Measurements from ENCODE around the gene TSFM.

TSFM gene

DNA sequence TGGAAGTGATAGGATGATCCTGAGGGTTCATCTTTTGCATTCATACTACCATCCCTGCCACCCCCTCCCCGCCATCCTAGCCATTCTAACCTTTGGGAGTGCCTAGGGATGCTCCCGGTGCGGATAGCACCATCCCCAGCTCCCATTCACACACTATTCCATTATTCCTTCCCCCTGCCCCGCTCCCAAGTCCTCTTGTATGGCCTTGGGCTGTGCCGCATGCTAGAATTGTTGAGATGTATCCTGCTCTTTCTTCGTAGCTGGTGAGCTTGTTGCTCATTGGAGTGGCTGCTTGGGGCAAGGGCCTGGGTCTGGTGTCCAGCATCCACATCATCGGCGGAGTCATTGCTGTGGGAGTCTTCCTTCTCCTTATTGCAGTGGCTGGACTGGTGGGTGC is 37.1 kb upstream of the TSFM start:
- in situ Hi-C loops (cut with MboI; ENCODE audit: low sequenced_read_pairs) = no loop called here

DNA sequence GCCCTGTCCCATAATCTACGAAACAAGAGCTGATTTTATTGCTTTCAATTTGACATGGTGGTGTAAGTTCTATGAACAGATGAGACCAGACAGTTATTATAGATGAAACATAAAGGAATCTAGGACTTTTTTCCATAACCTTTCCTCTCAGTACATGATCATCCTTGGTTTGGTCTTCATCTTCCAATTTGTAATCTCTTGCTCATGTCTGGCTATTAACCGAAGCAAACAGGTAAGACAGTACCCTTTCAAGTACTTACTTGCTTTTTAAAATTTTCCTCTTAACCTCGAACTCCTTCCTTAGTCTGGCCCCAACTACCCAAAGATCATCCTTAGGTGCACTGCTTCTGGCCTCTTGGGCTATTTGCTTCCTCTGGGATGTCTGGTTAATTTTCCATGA is 36.6 kb upstream of the TSFM start:
- in situ Hi-C loops (cut with MboI; ENCODE audit: low sequenced_read_pairs) = no loop called here

DNA sequence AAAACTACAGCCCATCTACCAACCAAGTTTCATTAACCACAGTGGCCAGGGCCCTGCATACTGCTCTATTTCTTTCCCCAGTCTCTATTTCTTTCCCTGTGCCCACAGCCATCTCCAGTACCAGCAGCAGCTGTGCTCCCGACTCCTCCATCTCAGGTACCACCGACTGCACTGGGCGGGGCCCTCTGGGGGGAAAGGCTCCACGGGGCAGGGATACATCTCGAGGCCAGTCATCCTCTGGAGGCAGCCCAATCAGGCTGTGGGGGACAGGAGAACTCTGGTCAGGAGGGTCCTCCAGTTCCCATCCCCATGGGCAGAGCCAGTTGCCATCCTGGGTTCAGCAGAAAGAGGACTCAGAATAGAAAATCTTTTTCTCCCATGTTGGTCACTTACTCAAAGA is 33.5 kb upstream of the TSFM start:
- in situ Hi-C loops (cut with MboI; ENCODE audit: low sequenced_read_pairs) = no loop called here

DNA sequence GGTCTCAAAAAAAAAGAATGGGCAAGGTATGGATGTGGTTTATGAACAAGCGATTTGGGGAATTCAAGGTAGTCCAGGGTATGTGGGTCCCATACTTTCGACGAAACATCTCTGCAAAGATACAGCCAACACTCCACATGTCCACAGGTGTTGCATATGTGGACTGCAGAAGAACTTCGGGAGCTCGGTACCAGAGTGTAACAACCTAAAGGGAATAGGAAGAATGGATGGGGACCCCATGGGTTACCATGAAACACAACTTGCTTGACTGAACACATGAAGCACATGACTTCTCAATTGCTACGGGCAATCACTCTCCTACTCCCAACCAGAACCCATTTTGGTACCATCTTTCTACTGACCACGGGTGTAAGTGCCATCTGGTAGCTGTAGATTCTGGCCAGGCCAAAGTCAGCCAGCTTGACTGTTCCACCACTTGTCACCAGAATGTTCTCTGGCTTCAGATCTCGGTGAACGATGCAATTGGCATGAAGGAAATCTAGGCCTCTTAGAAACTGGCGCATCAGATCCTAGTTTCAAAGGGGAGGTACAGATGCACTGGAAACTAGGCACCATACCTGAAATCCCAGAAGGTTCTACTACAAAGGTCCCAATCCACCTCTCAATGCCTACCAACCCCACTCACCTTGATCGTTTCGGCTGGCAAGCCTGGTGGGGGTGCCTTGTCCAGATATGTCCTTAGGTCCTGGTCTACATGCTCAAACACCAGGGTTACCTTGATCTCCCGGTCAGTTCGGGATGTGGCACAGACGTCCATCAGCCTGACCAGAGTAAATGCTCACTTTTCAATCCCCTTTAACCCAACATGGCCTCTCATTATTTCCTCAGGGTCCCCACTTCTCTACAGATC is 31.8 kb upstream of the TSFM start:
- in situ Hi-C loops (cut with MboI; ENCODE audit: low sequenced_read_pairs) = no loop called here

DNA sequence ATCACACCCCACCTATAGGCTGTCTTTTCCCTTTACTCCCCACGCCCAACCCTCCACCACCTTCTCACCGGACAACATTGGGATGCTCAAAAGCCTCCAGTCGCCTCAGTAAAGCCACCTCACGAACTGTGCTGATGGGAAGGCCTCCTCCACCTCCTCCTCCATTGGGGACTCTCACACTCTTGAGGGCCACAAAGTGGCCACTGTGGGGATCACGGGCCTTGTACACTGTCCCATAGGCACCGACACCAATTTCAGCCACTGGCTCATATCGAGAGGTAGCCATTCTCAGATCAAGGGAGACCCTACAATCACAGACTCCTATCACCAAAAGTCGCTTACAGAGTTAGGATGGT is 31.2 kb upstream of the TSFM start:
- in situ Hi-C loops (cut with MboI; ENCODE audit: low sequenced_read_pairs) = no loop called here

DNA sequence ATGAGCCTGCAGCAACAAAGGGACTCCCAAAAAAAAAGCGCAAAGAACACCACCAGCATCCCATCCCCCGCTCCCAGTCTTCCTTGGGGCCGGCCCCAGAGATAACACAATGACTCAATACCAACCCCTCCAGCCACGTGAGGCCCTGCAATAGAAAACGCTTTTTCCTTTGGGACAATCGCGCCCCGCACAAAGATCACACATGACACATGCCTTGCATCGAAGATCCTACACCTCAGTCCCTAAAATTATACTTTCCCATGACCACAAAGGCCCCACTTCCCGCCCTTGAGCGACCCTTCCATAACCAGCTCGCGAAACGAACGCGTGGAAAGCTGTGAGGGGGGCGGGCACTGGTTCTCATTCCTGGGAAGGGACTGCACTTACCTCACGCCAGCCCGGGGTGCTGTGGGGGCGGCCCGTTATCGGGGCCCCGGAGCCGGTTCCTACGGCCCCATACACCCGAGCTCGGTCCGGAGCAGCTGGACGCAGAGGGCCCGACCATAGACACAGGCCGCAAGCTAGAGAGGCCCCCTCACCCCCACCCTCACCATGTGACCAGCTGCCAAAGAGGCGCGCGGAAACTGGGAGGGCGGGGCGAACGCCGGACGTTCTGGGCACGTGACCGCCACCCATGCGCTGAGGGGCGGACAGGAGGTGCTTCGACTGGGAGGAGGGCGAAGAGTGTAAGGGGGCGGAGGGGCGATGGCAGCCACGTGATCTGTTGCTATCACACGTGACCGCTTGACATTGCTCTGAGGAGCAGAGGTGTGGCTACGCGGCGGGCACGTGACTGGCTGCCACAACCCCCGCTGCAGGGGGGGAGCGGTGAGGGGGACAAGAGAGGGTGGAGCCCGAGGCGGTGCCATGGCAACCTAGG is 30.6 kb upstream of the TSFM start, which contains the start of gene CDK4:
TSS of gene CDK4 (minus strand) at position 523 of the 880 bp plus-strand sequence. CDS start 593 bp downstream, outside the sequence.
- in situ Hi-C loops (cut with MboI; ENCODE audit: low sequenced_read_pairs) = no loop called here

DNA sequence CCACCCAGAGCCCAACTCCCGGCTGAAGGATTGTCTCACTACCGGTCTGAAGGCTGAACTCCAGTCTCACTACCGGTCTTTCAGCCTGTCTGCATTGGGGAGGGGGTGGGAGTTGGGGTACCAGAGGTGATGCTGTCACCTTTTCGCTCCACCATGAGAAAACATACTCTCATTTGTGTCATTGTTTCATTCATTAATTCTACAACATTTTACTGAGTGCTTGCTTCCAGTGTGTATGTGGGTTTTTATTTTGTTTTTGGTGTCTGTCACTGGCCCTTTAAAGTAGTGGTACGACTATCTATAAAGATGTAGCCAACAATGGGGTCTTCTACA is 30.0 kb upstream of the TSFM start:
- in situ Hi-C loops (cut with MboI; ENCODE audit: low sequenced_read_pairs) = no loop called here

DNA sequence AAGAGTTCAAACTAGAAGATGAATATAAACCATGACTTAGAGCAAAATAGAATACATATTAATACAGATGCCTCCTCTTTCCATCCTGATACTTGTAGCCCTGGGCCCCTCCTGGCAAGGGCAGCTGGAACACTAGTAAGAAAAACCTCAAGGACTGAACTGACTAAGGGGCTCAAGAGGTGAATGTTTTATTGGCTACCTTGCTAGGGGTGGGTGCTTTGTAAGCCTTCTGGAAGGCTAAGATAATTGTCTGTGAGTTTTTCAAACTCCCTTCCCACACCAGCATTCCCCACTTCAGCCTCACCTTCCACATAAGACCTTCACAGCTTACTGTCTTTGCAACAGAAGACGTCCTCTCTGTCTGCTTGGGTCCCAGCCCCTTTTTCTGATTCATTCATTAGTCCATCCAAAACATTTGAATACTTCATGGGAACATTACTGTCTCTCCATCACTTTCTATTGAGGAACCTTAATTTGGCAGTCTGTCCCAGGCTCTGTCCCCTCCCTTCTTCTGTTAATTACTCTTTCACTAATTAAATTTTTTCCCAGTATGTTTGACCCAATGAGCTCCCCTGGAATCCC is 28.7 kb upstream of the TSFM start:
- in situ Hi-C loops (cut with MboI; ENCODE audit: low sequenced_read_pairs) = no loop called here

DNA sequence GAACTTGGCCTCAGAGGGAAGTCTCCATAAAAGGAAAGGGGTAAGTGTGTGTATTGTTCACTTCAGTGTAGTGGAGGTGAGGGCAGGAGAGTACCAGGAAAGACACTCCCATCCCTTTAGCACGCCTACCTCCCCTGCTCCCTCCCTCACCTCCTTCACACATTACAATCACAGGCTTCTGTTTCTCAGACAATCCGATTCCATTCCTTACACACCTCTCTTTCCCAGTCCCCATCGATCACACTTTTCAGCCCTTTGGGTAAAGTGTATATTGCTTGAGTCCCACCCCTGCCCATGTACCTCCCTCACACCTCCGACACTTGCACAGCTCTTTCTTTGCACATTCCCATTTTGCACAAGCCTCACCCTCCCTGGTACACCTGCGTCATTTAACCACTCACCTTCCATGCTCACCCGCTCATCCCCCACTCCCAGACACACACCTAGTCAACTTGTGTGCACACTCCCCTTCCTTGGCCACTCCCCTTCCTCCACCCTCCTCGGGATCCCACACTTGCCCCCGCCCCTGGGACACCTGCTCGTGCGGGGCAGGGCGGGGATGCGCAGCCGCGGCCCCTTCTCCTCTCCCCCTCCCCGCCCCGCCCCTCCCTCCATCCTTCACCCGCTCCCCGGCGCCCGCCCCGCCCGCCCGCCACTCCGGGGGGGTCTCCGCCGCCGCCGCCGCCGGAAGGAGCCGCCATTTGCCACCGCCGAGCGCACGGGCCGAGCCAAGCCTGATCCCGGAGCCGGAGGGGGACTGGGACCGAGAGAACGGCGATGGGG is 28.0 kb upstream of the TSFM start, which contains the start of gene MARCHF9:
TSS of gene MARCHF9 (plus strand) at position 693 of the 783 bp plus-strand sequence. CDS start 426 bp downstream, outside the sequence.
- in situ Hi-C loops (cut with MboI; ENCODE audit: low sequenced_read_pairs) = no loop called here

DNA sequence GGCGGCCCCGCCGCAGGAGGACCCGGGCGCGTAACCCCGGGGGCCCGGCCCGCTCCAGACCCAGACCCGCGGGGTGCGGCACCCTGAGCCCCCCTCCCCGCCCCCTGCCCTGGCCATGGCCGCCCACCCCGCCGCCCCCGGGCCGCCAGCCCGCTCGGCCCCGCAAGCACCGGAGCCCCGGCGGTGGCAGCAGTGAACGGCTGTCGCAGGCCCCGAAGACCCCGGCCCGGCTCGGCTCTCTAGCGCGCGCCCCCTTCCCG is 27.5 kb upstream of the TSFM start:
- in situ Hi-C loops (cut with MboI; ENCODE audit: low sequenced_read_pairs) = no loop called here

DNA sequence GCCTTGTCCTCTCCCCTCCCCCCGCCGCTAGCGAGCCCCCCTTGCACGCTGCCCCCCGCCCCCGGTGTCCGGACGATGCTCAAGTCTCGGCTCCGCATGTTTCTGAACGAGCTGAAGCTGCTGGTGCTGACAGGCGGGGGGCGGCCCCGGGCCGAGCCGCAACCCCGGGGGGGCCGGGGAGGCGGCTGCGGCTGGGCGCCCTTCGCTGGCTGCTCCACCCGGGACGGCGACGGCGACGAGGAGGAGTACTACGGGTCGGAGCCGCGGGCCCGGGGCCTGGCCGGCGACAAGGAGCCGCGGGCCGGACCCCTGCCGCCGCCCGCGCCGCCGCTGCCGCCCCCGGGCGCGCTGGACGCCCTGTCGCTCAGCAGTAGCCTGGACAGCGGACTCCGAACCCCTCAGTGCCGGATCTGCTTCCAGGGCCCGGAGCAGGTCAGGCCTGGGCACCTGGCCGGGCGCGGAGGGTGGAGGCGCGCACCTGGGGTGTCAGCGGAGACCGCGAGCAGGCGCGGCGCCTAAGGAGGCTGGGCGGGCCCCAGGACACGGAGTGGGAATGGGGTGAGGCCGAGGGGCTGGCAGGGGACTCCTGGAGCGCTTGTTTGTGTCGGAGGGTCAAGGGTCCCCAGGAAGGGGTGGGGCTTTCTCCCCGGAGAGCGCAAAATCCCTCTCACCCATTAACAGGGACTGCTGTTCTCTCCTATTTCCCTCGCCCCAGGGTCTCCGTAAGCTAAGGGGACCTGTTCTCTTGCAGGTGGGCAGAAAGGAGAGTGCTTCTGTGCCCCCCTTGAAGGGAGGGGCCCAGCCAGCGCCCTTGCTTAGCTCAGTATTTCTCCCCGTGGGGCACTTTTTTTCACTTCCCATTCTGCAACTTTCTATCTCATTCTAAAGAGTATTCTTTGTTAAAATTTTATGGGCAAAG is 26.9 kb upstream of the TSFM start:
- in situ Hi-C loops (cut with MboI; ENCODE audit: low sequenced_read_pairs) = no loop called here

DNA sequence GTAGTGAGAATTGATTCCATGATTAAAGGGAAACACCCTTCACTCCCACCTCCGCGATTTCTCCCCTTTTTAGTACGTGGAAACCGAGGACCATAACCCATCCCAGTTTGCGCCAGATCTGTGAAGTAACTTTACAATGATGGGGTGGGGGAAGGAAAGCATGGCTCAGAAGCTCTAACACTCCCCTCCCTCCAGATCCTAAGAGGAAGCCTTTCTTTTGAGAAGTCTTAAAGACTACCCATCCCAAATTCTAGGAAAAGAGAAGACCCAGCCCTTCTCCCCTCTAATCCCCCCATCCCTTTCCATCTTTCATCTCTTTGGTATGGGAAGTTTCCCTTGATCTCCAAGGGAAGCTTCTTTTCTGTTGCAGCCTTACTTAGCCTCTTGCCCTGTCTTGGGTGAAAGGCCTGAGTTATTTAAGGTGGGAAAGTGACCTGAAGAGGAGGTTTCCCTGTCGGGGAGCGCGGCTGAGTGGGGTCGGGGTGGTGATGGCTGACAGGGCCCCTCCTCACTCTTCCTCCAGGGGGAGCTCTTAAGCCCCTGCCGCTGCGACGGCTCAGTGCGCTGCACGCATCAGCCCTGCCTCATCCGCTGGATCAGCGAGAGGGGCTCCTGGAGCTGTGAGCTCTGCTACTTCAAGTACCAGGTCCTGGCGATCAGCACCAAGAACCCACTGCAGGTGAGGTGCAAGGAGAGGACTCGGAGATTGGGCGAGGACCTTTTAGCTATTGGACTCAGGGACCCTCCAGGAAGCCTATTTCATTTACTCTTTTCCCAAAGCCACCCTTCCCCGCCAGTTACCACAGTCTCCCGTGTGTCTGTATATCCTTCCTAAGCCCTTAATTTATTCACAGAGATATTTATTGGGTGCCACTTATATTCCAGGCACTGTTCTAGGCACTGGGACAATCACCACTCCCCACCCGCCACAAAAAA is 25.9 kb upstream of the TSFM start:
- in situ Hi-C loops (cut with MboI; ENCODE audit: low sequenced_read_pairs) = no loop called here

DNA sequence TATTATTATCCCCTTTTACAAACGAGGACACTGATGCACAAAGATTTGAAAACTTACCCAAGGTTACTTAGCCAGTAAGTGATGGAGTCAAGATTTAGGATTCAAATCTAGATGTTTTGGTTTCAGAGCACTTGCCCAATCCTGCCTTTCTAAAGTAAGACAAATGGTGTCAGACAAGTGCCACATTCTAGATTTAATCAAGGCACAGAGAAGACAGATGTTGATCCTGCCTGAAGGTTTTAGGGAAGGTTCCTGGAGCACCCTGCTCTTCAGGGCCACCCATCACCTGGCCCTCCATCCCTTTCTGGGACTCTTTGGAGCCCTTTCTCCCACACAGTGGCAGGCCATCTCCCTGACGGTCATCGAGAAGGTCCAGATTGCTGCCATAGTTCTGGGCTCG is 24.8 kb upstream of the TSFM start:
- in situ Hi-C loops (cut with MboI; ENCODE audit: low sequenced_read_pairs) = no loop called here

DNA sequence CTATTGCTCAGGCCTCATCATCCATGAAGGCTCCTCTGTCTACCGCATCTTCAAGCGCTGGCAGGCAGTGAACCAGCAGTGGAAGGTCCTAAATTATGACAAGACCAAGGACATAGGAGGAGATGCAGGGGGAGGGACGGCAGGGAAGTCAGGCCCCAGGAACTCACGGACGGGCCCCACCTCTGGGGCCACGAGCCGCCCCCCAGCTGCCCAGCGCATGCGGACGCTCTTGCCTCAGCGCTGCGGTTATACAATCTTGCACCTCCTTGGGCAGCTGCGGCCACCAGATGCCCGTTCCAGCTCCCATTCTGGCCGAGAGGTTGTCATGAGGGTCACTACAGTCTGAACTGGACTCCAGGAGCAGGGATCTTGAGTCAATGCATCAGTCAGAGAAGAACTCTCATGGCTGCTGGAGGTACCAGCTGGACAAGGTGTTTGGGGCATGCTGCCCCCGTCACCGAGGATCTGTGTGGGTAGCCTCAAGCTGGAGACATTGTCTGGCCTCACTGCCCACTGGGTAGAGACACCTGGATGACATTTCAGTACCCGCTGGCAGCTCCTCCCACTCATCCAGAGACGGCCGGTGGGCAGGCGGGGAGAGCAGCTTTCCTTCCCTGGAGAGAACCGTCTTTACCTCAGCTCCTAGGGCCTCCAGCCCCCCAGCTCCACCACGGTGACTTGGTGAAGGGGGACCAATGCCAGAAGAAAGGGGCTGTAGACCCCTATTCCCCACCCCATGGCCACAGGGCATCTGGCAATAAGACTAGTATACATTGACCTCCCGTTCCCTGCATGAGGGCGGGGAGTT is 23.8 kb upstream of the TSFM start:
- in situ Hi-C loops (cut with MboI; ENCODE audit: low sequenced_read_pairs) = no loop called here

DNA sequence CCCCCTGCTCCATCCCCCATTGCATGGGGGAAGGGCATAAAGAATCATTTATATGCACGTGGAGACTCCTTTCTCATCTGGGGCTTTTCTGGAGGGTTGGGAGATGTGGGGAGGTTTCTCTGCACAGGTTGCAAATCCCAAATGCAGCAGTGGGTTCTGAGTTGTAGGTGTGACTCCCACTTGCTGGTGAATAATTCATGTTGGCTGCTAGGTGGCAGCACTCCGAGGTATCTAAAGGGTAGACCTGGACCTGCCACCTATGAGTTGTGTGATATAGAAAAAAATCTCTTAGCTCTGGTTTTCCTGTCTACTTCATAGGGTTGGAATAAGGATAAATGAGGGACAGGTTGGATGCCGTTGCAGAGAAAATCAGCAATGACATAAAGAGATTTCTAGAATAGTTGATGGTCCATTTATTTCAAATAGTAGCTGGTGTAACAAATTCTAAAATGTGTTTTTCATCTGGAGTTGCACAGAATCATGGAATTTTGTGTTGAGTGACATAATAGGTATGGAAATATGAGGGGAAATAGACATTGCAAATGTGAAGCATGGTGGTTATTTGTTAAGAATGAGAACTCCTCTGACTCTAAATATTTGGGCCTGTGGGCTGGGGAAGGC is 23.1 kb upstream of the TSFM start:
- in situ Hi-C loops (cut with MboI; ENCODE audit: low sequenced_read_pairs) = no loop called here

DNA sequence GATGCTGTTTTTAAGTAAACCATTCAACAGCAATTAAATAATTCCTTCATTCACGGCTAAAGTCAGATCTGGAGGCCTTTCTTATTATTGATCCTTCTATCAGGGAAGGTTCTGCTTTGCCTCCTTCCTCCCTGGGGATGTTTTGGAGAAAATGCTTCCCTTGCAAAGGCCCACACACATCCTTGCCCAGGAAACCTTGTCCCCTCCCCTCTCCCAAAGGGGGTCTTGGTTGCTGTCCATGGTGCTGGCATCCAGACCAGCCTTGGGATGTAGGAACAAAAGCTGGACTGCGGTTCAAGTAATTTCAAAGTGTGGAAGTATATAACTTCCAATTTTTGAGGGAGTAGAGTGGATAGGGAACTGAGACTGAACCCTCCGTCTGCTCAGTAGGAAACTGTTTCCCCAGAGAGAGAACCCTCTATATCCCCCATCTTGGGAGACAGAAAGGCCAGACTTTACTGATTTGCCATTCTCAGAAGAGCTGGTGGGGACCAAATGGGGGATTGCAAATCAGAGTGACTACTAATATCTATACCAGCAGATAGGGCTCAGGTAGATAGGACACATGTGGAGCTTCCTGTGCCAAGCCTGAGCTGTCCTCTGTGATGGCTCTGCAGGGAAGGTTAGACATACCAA is 22.1 kb upstream of the TSFM start:
- in situ Hi-C loops (cut with MboI; ENCODE audit: low sequenced_read_pairs) = no loop called here

DNA sequence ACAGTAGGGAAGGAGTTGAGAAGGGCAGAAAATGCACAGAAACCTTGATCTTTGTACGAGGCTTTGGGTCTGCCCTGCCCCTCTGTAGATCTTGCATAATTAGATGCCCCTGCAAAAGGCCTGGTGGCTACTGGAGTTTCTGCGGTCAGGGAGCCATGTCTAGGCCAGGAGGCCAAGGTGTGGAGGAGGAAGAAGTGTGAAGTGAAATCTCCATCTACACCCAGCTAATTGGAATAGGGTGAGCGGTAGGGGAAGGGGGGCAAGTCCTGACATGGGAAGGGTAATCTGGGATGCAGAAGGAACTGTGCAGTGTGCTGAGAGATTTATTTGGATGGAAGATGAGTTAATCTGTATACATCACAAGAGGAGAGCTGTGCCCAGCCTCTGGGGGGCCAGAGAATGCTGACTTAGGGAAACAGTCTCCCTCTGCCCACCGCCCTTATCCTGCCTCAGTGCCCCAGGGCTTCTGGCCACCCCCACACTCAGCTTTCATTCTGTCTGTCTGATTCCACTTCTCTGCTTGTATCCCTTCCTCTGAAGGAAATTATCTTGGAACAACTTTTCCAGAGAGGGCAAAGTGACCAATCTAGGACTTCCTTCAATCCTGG is 21.1 kb upstream of the TSFM start:
- in situ Hi-C loops (cut with MboI; ENCODE audit: low sequenced_read_pairs) = no loop called here

Measured in HL-60/S4 treated with phorbol 12-myristate 13-acetate at 8.2 ng/mL for 4 days and 3 days (cell line).